H7 (cell line): ENCODE data around the gene LRRD1. TPM values are rescaled to one million over a fixed set of nuclear protein-coding genes. Genes with fewer than 3 reads are reported as not detected.
"Not testable (repeated sequence)": the region's sequence is repeated elsewhere in the genome, so short reads cannot be mapped to it uniquely, and the experiment has no call there.

Experiments used
- DNase-seq: peaks from one replicate; pipeline ENCODE4 v3.0.0; 2012
- H3K27me3 ChIP-seq: 2 replicates; pipeline ENCODE4 v1.6.0; 2011; ENCODE audit warnings: mild to moderate bottlenecking, low read length; ENCODE audit not compliant: control insufficient read depth, insufficient read depth
- H3K36me3 ChIP-seq: replicated peaks from 2 replicates; pipeline ENCODE4 v1.5.1; 2011; ENCODE audit warnings: low read length; ENCODE audit not compliant: control insufficient read depth, insufficient read depth
- H3K4me3 ChIP-seq: 2 replicates; pipeline ENCODE4 v1.5.1; 2011; ENCODE audit warnings: low read depth, mild to moderate bottlenecking, control low read depth, low read length, moderate library complexity; ENCODE audit not compliant: insufficient read depth
- total RNA-seq: library from RNA; depleted of rRNA; stranded (reverse); fragments of >200 nt; shearing (Covaris generic); gene quantifications from 2 replicates; pipeline ENCODE4 v1.2.3, GENCODE V29; 2014

The LRRD1 gene
- total RNA-seq, 1 experiment from 2014 or later = not detected

- Histone ChIP-seq H3K27me3 (no peaks in the 10 kb centered on the region), H3K36me3 (no peaks in the 10 kb centered on the region), H3K4me3 (no peak overlapping the region)
- DNase-seq = no peak
Measured at GRCh38 chr7:92158660-92159575, 20.0 kb downstream of the LRRD1 start.

GRCh38 chr7:92156990-92157389 lies 22.0 kb downstream of the LRRD1 start:
- Histone ChIP-seq H3K4me3 (no peak overlapping the region), H3K36me3 (no peaks in the 10 kb centered on the region), H3K27me3 (no peaks in the 10 kb centered on the region)
- DNase-seq = no peak

- H3K36me3 ChIP-seq = no peaks in the 10 kb centered on the region
- no peaks in the 10 kb centered on the region for H3K27me3 ChIP-seq
- no peak for DNase-seq
- no peak overlapping the region for H3K4me3 ChIP-seq
Measured at GRCh38 chr7:92155108-92155739, 23.7 kb downstream of the LRRD1 start.

GRCh38 chr7:92150450-92151017 lies 28.4 kb downstream of the LRRD1 start:
- H3K36me3 ChIP-seq = no peaks in the 10 kb centered on the region
- DNase-seq = no peak
- no peak overlapping the region for H3K4me3 ChIP-seq
- no peaks in the 10 kb centered on the region for H3K27me3 ChIP-seq

GRCh38 chr7:92149736-92150239 lies 29.2 kb downstream of the LRRD1 start:
- Histone ChIP-seq H3K36me3 (no peaks in the 10 kb centered on the region), H3K27me3 (no peaks in the 10 kb centered on the region), H3K4me3 (no peak overlapping the region)
- no peak for DNase-seq

- H3K27me3 ChIP-seq, H3K4me3 ChIP-seq, H3K36me3 ChIP-seq, DNase-seq: not testable (repeated sequence)
Measured at GRCh38 chr7:92143192-92143880, 35.6 kb downstream of the LRRD1 start.

GRCh38 chr7:92142791-92143190 lies 36.2 kb downstream of the LRRD1 start:
- not testable (repeated sequence) for DNase-seq, H3K36me3 ChIP-seq, H3K4me3 ChIP-seq, H3K27me3 ChIP-seq

GRCh38 chr7:92141161-92141560 lies 37.8 kb downstream of the LRRD1 start:
- H3K36me3 ChIP-seq = no peaks in the 10 kb centered on the region
- no peak overlapping the region for H3K4me3 ChIP-seq
- DNase-seq = no peak
- H3K27me3 ChIP-seq = no peaks in the 10 kb centered on the region

GRCh38 chr7:92137557-92137956 lies 41.4 kb downstream of the LRRD1 start:
- no peak for DNase-seq
- no peaks in the 10 kb centered on the region for H3K27me3 ChIP-seq
- no peak overlapping the region for H3K4me3 ChIP-seq
- no peaks in the 10 kb centered on the region for H3K36me3 ChIP-seq

- Histone ChIP-seq H3K36me3 (peaks cover 1% of the 10 kb centered on the region; the same call in 1 of the 2 replicates), H3K4me3 (peak overlapping the region; percentile 88), H3K27me3 (no peaks in the 10 kb centered on the region)
- DNase-seq = peak; percentile 25
Measured at GRCh38 chr7:92135052-92135889, 43.7 kb downstream of the LRRD1 start.

GRCh38 chr7:92134271-92135051 lies 44.5 kb downstream of the LRRD1 start, which contains the start of gene CYP51A1:
Gene CYP51A1, minus strand, starts transcription at chr7:92134477. Its CDS starts 113 bp downstream, at chr7:92134364.
- peak; percentile 93 for DNase-seq
- Histone ChIP-seq H3K36me3 (peaks cover 3% of the 10 kb centered on the region; the same call in 1 of the 2 replicates), H3K4me3 (peak within 1 kb of the TSS; percentile 88), H3K27me3 (no peaks in the 10 kb centered on the region)

- Histone ChIP-seq H3K27me3 (no peaks in the 10 kb centered on the region), H3K36me3 (peaks cover 5% of the 10 kb centered on the region), H3K4me3 (peak overlapping the region; percentile 88)
- DNase-seq = peak; percentile 87
Measured at GRCh38 chr7:92133737-92134270, 45.1 kb downstream of the LRRD1 start.
